SW480 (cell line): ENCODE data around the gene DELE1.

ENCODE experiments used
- DNase-seq: peaks from one replicate; pipeline ENCODE4 v3.0.0-alpha.2; 2016; ENCODE audit warnings: low spot score

Gene DELE1, protein sequence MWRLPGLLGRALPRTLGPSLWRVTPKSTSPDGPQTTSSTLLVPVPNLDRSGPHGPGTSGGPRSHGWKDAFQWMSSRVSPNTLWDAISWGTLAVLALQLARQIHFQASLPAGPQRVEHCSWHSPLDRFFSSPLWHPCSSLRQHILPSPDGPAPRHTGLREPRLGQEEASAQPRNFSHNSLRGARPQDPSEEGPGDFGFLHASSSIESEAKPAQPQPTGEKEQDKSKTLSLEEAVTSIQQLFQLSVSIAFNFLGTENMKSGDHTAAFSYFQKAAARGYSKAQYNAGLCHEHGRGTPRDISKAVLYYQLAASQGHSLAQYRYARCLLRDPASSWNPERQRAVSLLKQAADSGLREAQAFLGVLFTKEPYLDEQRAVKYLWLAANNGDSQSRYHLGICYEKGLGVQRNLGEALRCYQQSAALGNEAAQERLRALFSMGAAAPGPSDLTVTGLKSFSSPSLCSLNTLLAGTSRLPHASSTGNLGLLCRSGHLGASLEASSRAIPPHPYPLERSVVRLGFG

DNA sequence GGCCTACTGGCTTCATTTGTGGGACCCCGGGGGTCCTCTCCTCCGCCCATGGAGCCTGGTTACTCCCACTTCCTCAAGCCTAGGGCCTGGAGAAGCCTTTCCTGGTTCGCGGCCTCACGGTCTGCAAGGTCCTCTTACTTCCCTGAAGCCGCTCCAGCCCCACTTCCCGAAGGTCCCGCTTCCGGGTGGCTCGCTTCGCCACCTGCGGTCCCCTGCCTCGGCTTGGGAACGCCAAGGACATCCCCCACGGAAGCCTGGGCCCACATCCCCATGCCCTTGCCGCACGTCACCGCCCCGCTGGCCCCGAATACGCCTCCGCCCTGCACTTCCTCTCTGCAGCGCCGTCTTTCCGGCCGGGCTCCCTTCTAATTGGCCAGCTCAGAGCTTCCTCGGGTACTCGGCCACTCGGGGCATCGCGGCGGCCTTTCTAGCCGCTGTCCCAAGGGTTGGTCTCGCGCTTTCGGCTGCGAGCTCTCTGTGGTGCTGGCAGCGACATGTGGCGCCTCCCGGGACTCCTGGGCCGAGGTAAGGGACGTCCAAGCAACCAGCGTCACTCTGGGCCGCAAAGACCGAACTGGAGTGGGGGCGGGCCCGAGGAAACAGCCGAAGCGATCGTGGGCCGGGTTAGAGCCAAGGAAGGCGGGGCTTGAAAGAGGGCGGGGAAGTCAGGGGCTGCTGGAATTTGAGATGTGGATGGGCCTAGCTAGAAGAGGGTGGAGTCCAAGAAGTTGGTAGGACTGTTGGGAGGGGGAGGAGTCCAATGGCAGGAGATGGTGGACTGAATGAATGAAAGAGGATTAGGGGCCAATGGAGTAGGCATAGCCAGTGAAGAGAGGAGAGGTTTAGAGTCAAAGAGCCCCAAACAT is at the start of gene DELE1:
Gene DELE1 (plus strand): TSS at position 424 of the 866 bp plus-strand sequence. CDS start 71 bp downstream, at position 495.
- peak; percentile 96 for DNase-seq

DNA sequence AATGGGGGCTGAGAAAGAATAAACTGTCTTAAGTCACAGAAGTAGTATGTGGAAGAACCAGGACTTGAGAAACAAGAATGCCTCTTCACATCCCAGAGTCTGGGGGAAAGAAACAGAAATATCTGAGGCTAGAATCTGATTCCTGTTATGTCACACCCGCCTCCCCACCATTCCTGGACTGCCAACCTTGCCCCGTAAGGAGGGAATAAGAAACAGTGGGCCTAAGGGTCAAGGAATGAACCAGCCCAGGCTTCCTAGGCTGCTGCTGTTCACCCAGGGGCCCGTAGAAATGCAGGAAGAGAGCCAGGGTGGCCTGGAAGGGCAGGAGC is 49.8 kb upstream of the DELE1 start:
- DNase-seq: no peak

DNA sequence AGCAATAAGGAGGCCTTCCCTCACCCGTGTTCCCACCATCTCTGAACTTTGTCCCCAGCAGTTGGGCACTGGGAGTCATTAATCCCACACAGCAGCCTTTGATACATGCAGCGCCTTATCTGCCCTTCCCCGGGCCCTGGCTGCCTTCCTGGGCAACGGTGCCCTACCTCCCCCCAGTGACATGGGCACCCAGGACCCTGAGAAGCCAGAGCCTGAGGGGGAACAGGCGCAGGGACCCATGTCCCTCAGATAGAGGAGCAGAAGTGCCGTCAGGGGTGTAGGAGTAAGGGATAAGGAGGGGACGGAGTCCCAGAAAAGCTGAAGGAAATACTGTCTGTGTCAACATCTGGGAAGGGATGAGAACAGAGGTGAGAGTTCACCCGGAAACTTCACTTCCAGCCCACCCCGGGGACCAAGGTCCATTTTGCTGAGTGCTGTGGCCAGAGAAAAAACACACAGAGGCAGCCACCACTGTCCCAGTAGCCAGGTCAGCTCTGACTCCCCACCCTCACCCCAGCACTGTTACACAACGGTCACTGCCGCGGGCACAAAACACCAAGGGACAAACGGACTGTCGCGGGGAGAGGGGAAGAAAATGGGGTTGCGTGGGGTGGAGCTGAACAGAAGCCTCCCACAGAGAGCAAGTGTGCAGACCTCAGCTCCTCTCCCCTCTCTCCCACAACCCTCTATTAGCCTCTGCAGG is 49.3 kb upstream of the DELE1 start:
- no peak for DNase-seq

DNA sequence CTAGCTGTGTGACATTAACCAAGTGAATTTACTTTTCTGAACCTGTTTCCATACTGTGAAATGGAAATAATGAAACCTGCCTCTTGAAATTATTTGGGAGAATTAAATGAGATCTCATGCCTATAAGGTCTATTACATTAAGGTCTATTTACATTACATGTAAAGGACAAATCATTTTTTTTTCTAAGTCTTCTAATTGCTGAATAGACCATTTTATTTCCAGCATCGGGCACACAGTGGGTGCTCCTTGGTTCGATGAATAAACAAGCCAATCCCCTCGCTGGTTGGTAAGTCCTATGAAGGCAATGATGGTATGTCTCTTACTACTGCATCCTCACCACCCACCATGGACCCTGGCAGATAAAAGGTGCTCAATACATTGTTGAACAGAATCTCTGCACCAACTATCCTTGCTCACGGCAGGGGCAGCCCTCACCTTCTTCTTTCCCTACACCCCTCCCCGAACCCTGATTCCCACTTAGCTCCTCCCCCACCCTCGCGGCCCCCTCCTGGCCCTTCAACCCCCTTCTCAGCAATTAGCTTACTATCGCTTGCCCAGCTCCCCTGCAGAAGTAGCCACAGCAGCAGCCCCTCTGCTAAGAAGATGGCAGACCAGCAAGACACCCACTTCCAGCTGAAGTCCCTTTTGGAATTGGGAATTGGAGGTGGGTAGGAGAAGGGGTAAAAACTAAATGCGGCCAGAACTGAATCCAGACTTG is 48.5 kb upstream of the DELE1 start:
- DNase-seq: no peak

DNA sequence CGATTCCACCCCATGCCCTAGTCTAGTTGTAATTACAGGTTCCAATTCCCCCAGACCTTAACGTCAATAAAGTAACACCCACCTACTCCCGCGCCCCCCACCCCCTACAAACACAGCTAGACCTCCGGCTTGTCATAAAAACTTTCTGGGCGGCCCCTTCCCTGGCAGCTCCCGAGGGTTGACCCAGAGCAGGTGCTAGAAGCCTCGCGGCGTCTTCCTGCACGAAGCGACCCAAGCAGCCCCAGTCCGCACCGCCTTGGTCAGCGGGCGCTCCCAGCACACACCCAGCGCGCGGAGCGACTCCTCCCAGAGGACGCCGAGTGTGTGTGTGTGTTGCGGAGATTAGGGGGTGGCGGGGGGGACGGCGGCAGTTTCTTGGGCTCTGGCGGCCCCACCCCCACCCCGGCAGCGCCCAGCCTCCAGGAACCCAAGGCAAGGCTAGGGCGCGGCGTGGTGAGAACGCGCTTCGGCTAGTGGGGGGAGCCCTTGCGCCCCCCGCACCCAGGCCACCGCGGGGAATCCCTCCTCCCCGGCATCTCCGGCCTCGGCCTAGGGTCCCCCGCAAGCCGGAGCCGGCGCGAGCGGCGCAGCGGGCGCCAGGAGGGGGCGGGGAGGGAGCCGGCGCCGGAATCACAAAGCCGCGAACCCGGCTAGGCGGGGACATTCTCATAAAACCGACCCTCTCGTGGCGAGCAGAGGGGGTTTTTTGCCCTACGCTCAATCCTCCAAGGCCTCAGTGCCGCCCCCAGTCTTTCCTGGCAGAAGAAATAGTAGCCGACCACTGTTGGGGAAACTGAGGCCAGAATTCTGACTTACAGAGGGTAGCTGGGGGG is 47.7 kb upstream of the DELE1 start:
- DNase-seq: peak; percentile 70

DNA sequence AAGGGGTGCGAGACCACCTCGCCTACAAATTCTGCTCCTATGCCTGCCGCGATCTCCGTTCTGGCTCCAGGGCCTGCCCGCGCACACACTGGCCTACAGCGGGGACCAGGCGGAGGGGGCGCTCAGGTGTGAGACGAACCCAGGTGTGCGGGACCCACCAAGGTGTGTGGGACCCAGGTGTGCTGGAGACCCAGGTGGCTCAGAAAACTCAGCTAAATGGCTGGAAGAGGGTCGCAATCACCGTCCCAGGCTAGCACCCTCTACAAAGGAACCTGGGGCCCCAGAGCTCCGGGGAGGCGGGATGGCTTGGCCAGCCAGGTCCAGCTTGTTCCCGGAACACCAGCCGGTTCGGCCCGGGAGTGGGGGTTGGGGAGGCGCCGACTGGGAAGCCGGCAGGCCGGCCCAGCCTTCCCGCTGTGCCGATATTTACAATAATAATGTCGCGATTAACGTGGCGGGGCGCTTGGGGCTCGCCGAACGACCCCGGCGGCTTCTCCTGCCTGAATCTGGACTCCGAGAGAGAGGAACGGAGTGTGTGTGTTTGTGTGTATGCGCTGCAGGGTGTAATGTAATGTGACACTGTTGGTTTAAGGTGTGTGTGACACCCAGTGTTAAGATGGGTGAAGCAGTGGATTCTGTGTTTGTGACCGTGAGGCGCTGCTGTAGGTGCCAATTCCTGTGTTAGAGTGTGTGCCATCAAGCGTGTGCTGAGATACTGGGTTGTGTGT is 46.9 kb upstream of the DELE1 start:
- DNase-seq: peak; percentile 78

DNA sequence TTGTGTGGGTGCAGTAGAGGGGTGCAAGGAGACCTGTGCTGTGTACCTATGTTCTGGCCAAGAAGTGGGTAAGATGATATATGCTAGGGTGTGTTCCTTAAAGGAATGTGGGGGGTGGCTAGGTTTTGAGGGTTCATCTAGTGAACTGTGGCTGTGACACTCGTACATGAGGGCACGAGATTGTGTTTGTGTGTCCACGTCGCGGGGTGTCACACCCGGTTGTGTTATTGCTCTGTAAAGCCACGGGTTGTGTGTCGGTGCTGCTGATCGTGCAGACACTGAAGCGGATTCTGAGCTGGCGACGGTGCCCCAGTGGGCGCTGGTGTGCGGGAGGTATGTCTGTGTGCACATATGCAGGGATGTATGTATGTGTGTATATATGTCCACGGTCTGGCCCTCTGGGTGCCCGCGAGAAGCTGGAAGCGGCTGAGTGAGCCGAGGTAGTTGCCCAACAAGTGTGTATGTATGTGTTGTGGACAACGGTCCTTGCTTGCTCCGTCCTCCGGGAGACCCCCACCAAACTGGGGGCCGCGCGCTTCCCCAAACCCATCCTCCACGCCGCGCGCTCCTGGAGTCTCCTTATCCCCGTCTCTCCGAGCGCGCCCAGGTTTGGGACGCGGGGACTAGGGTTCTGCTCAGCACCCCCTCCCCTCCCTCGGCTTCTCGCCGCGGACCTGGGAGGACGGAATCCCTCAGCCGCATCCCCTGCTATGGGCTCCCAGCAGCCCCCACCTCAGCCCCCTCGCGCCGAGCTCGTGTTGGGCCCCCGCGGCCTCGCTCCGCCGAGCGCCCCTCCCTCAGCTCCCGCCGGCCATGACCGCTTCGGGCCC is 46.1 kb upstream of the DELE1 start:
- peak; percentile 80 for DNase-seq

DNA sequence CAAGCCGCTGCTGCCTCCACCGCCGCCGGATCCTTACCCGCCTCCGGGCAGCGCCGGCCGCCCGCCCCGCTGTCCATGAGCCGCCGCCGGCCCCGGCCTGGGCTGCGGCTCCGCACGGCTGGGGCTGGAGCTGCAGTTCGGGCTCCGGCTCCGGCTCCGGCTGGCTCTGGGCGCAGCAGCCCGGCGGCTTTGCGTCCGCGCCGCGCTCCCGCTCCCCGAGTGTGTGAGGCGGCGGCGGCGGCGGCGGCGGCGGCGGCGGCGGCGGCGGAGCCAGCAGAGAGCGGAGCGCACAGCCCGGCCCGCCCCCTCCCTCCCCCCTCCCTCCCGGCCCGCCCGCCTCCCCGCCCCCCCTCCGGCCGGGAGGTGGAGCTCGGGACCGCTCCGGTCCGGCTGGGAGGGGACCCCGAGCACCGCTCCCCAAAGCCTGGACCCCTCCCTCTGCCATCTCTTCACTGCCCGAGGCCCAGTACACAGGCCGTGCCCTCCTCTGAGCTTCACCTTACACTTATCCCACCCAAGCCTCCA is 45.4 kb upstream of the DELE1 start, which contains the start of gene PCDH1:
Gene PCDH1 (minus strand): TSS at position 225 of the 525 bp plus-strand sequence. CDS start 148 bp downstream, at position 77.
- peak; percentile 50 for DNase-seq

DNA sequence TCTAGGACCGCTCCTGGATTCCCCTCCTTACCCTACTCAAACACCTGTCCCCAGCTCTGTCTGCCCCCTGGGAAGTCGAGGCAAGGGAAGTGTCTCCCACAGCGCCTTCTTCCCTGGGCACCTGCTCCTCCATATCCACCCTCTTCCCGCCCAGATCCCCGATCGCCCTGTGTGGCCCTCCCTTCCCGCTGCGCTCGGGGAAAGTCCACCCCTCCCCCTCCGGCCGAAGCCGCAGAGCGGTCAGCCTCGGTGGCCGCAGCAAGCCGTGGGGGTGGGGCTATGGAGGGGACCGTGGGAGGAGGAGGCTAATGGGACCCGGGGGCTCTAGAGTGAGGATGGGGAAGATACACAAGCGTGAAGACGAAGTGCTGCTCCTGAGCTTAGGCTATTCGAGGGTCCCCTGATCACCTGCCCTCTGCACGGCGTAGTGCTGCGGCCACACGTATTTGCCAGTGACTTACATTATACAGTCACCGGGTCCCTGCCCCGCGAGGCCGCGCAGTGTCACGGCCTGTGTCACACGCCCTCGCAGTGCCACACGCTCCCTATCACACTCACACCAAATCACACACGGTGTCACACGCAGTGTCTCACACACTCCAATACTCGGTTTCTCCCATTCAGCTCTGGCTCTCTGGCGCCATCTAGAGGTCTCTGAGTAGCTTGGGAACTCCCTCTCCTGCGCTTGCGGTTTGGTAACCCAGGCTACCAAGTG is 44.8 kb upstream of the DELE1 start:
- DNase-seq: peak; percentile 94

DNA sequence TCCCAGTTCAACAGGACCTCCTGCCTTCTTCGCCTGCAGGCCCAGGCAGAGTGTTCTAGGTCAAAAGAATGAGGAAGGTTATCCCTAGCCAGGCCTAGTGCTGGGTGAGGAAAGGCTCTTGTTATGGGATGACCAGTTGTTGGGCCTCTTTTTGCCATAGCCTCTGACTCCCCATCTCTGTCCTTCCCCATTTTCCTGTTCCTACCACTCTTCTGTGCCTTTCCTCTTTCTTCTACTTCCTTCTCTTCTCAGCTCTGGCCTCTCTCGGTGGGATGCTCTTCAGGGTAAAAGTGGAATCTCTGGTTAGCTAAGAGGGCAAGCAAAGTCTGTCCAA is 44.3 kb upstream of the DELE1 start:
- DNase-seq: no peak

DNA sequence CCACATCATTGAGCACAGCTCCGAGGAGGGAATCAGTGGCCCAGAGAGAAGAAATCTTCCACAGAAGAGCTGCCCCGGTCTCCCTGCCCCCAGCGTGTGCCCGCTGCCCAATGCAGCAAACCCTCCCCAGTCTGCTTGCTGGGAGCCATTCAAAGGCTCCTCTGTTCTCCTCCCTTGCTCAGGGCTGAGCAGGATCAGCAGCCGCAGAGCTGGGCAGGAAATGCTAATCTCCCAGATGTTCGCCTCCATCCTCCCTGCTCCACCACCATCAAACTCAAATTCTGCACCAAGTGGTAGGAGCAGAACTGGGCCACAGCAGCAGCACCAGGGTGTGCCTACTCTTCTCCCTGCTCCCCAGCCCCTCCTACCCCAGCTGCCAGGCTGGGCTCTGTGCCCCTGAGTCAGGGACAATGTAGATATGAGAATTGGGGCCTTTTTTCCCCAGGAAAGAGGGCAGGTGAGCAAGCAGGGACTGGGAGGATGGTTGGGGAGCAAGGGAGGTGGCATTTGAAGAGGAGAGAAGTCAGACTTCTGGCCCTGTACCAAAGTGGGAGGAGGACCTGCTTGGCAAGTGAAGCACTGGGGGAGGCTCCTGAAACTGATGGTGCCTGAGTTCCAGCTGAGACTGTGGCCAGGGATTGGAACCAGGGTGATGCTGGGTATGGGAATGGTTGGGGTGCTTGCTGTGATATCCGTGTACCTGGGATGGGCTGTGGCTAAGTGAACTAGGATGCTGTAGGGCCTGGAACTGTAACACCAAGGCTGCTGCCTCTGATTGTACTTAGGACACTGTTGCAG is 43.5 kb upstream of the DELE1 start:
- DNase-seq: no peak

DNA sequence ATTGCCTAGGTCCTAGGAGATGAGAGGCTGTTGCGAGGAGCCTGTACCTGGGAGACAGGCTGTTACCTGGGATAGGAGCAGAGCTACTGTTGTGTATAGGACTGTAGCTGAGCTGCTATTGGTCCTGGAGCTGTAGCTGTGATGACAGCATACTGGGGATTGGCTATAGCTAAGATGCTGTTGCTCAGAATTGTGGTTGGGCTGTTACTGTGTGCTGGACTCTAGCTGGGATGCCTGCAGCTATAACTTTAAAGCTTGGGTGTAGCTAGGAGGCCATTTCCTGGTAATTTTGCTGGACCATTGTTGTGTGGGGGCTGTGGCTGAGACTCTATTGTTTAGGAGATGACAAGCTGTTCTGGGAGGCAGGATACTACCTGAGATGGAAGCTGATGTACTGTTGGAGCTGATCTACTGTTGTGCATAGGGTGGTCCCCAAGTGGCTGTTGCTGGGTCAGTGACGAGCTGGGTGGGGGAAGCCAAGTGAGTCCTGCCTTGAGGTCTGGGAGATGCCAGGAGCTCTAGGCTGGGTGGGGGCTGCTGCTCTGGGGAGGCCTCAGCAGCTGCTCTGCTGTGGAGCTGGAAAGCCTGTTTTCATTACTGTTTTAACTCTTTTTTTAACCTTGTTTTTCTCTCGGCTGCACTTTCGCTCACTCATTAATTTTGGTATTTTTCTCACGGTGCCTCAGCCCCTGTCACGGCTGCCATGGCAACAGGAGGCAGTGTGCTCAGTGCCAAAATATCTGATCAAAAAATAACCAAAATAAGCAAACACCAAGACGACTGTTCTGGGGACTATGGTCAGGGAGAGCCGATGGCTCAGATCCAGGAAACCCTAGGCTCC is 42.5 kb upstream of the DELE1 start:
- no peak for DNase-seq

DNA sequence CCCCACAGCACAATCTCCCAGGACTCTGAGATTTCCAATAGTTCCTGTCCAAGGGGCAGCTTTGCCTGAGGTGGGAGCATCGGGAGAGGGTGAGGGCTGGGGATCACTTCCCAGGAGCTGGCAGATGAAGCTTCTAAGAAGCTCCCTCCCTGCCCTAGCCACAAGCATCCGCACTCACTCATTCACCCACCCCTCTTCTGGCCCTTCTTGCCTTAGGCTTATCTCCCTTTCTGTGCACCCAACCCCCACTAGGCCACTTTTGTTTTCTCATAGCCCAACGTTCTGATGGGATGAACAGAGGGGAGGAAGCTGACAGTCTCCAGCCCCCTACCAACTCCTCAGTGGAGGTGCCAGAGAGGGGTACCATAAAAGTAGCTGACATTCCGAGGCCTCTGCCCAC is 41.8 kb upstream of the DELE1 start:
- DNase-seq: no peak

DNA sequence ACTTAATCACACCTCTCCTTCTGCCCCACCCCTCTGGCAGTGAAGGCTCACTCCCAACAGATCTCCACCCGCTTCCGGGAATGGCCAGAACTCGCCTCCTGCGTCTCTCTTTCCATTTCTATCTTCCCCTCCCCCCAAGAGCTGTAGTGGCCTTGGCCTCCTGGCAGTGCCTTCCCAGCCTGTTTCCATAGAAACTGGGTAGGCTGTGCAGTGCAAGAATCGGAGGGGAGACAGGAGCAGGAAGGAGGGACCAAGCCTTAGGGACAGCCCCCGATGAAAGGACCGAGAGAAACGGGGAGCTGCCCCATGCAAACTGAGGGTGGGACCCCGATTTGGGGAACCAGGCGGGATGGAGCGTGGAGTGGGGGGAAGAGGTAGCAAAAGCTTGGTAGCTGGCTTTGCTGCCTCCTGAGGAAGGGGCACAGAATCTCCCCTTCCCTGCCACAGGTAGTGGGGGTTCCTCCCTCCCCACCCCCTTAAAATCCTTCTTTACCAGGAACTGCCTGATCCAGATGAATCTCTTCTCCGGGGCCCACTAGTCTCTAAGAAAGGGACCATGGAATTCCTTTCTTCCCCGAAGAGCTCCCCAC is 41.0 kb upstream of the DELE1 start:
- no peak for DNase-seq

DNA sequence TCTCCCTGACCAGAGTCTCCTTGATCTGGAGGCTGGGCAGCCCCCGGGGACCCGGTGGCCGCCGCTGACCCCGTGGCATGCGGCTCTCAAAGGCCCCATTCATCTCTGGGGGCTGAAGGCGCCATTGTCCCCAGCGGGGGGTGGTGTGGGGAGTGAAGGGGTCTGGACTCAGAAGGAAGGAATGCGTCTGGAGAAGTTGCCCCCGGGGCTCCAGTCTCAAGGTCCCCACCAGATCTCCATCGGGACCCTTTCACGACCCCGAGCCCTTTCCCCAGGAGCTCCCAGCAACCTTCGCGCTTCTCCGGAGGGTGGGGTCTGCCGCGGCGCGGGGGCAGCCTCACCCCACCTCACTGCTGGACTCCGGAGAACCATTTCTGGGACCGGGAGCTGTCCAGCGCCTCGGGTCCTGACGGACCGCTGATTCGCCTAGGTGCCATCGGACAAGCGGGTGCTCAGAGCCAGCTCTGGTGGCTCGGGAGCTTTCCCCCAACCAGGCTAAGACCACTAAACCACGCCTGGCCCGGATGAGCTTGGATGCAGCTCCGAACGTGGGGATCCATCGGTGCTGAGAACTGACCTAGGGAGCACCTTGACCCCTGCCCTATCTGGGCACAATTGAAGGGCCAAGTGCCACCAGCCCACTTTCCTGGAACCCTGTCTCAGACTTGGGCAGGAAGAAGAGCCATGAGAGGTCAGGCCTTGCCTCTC is 40.3 kb upstream of the DELE1 start:
- DNase-seq: no peak
